ENCODE results near the gene RNF151.

- TF ChIP-seq EZH2phosphoT487 (IDR thresholded peaks at IDR 0.05; ENCODE audit: low read depth) (no peak), CTCF (IDR thresholded peaks at IDR 0.05; ENCODE audit: low read depth, low read length) (no peak)
Measured at GRCh38 chr16:1924095-1924494, 42.6 kb upstream of the RNF151 start.

Data from OCI-LY3 (cell line).